ENCODE results near the gene FNDC11. TPM values are rescaled to one million over a fixed set of nuclear protein-coding genes. Genes with fewer than 3 reads are reported as not detected.
"Not testable (repeated sequence)": the region's sequence is repeated elsewhere in the genome, so short reads cannot be mapped to it uniquely, and the experiment has no call there.

Gene FNDC11
- total RNA-seq, 6 experiments from 2014 or later = not detected

- TF ChIP-seq POLR2A (IDR thresholded peaks at IDR 0.05) (no peak), CTCF (IDR thresholded peaks at IDR 0.05) (no peak)
- Histone ChIP-seq H3K27ac (no peak overlapping the region), H3K9me3 (no peaks in the 10 kb centered on the region), H3K27me3 (no peaks in the 10 kb centered on the region), H3K36me3 (peaks cover 0 to 1% (median 0%) of the 10 kb centered on the region in 4 donors), H3K4me3 (no peak overlapping the region), H3K4me1 (no peaks in the 10 kb centered on the region)
- intact Hi-C loops (cut with DNase I) = no loop called here
- ATAC-seq (no peak), DNase-seq (no peak)
- no CpG with 5 or more reads among the region's 28 CpGs for WGBS (ENCODE audit: insufficient coverage, low coverage, low lambda C conversion rate, missing lambda C conversion rate)
Measured at GRCh38 chr20:63570281-63571086, 16.5 kb downstream of the FNDC11 start.

- H3K36me3 ChIP-seq; intact Hi-C loops (cut with DNase I); H3K27ac ChIP-seq; DNase-seq; ATAC-seq; H3K27me3 ChIP-seq; H3K9me3 ChIP-seq; H3K4me3 ChIP-seq; H3K4me1 ChIP-seq: not testable (repeated sequence)
- 33% methylated on average over 3 of the region's 11 CpGs for WGBS (ENCODE audit: insufficient coverage, low coverage, low lambda C conversion rate, missing lambda C conversion rate)
Measured at GRCh38 chr20:63571087-63571478, 17.1 kb downstream of the FNDC11 start.

GRCh38 chr20:63572071-63572787 is 18.3 kb downstream of the FNDC11 start:
- no peaks in the 10 kb centered on the region for H3K4me1 ChIP-seq
- no peak overlapping the region for H3K27ac ChIP-seq
- DNase-seq (no peak), ATAC-seq (no peak)
- no peaks in the 10 kb centered on the region for H3K27me3 ChIP-seq
- intact Hi-C loops (cut with DNase I) = no loop called here
- H3K36me3 ChIP-seq = no peaks in the 10 kb centered on the region
- no peak overlapping the region for H3K4me3 ChIP-seq
- H3K9me3 ChIP-seq = no peaks in the 10 kb centered on the region
- TF ChIP-seq CTCF (IDR thresholded peaks at IDR 0.05) = no peak
- WGBS (ENCODE audit: insufficient coverage, low coverage, low lambda C conversion rate, missing lambda C conversion rate) = 100% methylated on average over 2 of the region's 48 CpGs

- no peak for DNase-seq
- Histone ChIP-seq H3K27ac (peak overlapping the region; percentile 78 to 87 (median 87)), H3K9me3 (no peaks in the 10 kb centered on the region), H3K4me1 (no peaks in the 10 kb centered on the region), H3K27me3 (no peaks in the 10 kb centered on the region), H3K36me3 (no peaks in the 10 kb centered on the region), H3K4me3 (peak overlapping the region; percentile 79 to 89 (median 87))
- WGBS (ENCODE audit: insufficient coverage, low coverage, low lambda C conversion rate, missing lambda C conversion rate) = 98% methylated on average over 8 of the region's 34 CpGs
- TF ChIP-seq CTCF (IDR thresholded peaks at IDR 0.05) (peak in 1 of 4 donors; percentile 18), POLR2A (IDR thresholded peaks at IDR 0.05) (no peak)
- no peak for ATAC-seq
- intact Hi-C loops (cut with DNase I) = no loop called here
Measured at GRCh38 chr20:63572788-63573646, 19.1 kb downstream of the FNDC11 start.
